DOHH2 (cell line): ENCODE data around the gene CDK5RAP2.

Source experiments
- EZH2phosphoT487 ChIP-seq: fragments of 200-600 bp; sonication (generic); IDR thresholded peaks from 2 replicates; pipeline ENCODE4 v1.6.1; 2017; ENCODE audit warnings: borderline replicate concordance, mild to moderate bottlenecking, antibody characterized with exemption, low read length, moderate library complexity, mixed read lengths
- TF ChIP-seq, protein P1 (sequence below): fragments of 200-600 bp; sonication (generic); IDR thresholded peaks from one replicate; pipeline ENCODE4 v1.5.1; 2014; ENCODE audit warnings: antibody characterized with exemption, mild to moderate bottlenecking, low read depth, low read length; ENCODE audit not compliant: poor library complexity, severe bottlenecking

DNA sequence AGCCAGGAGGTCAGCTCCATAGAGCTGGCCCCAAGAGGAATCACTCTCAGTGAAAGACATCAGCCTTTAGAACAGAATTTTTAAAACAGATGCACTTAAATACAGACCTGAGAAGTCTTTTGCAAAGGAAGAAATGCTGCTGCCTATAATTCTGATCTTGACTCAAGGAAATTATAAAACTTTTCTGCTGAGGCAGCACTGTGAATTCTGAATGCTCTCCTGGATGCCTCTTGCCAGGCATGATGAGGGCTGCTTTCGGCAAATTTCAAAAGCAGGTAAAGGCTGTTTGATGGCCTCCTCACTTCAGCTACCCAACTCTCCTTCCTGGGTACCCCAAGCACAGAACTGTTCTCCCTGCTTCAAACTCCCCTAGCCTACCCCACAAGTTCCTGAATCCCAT is 174.8 kb downstream of the CDK5RAP2 start:
- TF ChIP-seq, protein P1, sequence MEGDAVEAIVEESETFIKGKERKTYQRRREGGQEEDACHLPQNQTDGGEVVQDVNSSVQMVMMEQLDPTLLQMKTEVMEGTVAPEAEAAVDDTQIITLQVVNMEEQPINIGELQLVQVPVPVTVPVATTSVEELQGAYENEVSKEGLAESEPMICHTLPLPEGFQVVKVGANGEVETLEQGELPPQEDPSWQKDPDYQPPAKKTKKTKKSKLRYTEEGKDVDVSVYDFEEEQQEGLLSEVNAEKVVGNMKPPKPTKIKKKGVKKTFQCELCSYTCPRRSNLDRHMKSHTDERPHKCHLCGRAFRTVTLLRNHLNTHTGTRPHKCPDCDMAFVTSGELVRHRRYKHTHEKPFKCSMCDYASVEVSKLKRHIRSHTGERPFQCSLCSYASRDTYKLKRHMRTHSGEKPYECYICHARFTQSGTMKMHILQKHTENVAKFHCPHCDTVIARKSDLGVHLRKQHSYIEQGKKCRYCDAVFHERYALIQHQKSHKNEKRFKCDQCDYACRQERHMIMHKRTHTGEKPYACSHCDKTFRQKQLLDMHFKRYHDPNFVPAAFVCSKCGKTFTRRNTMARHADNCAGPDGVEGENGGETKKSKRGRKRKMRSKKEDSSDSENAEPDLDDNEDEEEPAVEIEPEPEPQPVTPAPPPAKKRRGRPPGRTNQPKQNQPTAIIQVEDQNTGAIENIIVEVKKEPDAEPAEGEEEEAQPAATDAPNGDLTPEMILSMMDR, result no peak
- no peak for TF ChIP-seq EZH2phosphoT487
